ENCODE results near the gene SYT6. TPM values are rescaled to one million over a fixed set of nuclear protein-coding genes. Genes with fewer than 3 reads are reported as not detected.

The SYT6 gene
- total RNA-seq, 1 donor from 2014 or later: not detected

GRCh38 chr1:114082304-114082630 lies 71.4 kb downstream of the SYT6 start:
- H3K36me3 ChIP-seq: no peaks in the 10 kb centered on the region
- no peak for DNase-seq (ENCODE audit: extremely low spot score in 2 of 2)
- H3K4me3 ChIP-seq: no peak overlapping the region
- H3K27ac ChIP-seq: no peak overlapping the region
- peaks cover 12% of the 10 kb centered on the region for H3K4me1 ChIP-seq
- TF ChIP-seq CTCF (IDR thresholded peaks at IDR 0.05) (no peak), POLR2A (IDR thresholded peaks at IDR 0.05) (no peak), POLR2AphosphoS5 (IDR thresholded peaks at IDR 0.05; ENCODE audit: insufficient read depth in 1 of 2, low read depth in 1 of 2) (no peak)
- H3K9me3 ChIP-seq: no peaks in the 10 kb centered on the region
- H3K27me3 ChIP-seq: no peaks in the 10 kb centered on the region
- intact Hi-C loops (cut with DNase I): no loop called here

- intact Hi-C loops (cut with DNase I): no loop called here
- DNase-seq (ENCODE audit: extremely low spot score in 2 of 2): no peak
These were observed 72.0 kb downstream of the SYT6 start for GRCh38 chr1:114081437-114082303.

GRCh38 chr1:114080511-114081436 lies 72.9 kb downstream of the SYT6 start:
- H3K27me3 ChIP-seq: no peaks in the 10 kb centered on the region
- no peak for TF ChIP-seq CTCF (IDR thresholded peaks at IDR 0.05)
- TF ChIP-seq POLR2AphosphoS5 (IDR thresholded peaks at IDR 0.05; ENCODE audit: insufficient read depth in 1 of 2, low read depth in 1 of 2): no peak
- TF ChIP-seq POLR2A (IDR thresholded peaks at IDR 0.05): no peak
- no peaks in the 10 kb centered on the region for H3K9me3 ChIP-seq
- H3K4me3 ChIP-seq: no peak overlapping the region
- H3K36me3 ChIP-seq: no peaks in the 10 kb centered on the region
- intact Hi-C loops (cut with DNase I): no loop called here
- H3K27ac ChIP-seq: no peak overlapping the region
- DNase-seq (ENCODE audit: extremely low spot score in 2 of 2): no peak
- peaks cover 12% of the 10 kb centered on the region for H3K4me1 ChIP-seq

More at GRCh38 chr1:114081437-114082303, 72.0 kb downstream of the SYT6 start:
- Histone ChIP-seq H3K36me3 (no peaks in the 10 kb centered on the region), H3K4me3 (no peak overlapping the region), H3K4me1 (peaks cover 12% of the 10 kb centered on the region), H3K27me3 (no peaks in the 10 kb centered on the region), H3K27ac (no peak overlapping the region), H3K9me3 (no peaks in the 10 kb centered on the region)
- TF ChIP-seq CTCF (IDR thresholded peaks at IDR 0.05) (no peak), POLR2A (IDR thresholded peaks at IDR 0.05) (no peak), POLR2AphosphoS5 (IDR thresholded peaks at IDR 0.05; ENCODE audit: insufficient read depth in 1 of 2, low read depth in 1 of 2) (no peak)

GRCh38 chr1:114079596-114080190 lies 74.0 kb downstream of the SYT6 start:
- no peak for TF ChIP-seq CTCF (IDR thresholded peaks at IDR 0.05)
- TF ChIP-seq POLR2AphosphoS5 (IDR thresholded peaks at IDR 0.05; ENCODE audit: insufficient read depth in 1 of 2, low read depth in 1 of 2): no peak
- no peak for TF ChIP-seq POLR2A (IDR thresholded peaks at IDR 0.05)
- Histone ChIP-seq H3K36me3 (no peaks in the 10 kb centered on the region), H3K4me1 (peaks cover 12% of the 10 kb centered on the region), H3K4me3 (no peak overlapping the region), H3K27me3 (no peaks in the 10 kb centered on the region), H3K9me3 (no peaks in the 10 kb centered on the region), H3K27ac (no peak overlapping the region)
- intact Hi-C loops (cut with DNase I): no loop called here
- DNase-seq (ENCODE audit: extremely low spot score in 2 of 2): no peak
